Activated CD4-positive, alpha-beta memory T cell treated with anti-CD3 and anti-CD28 coated beads, Interleukin-2, amount 10 ng/mL, durations not matched to agents 7 days and 5 days (primary cell): ENCODE results near the gene SPTBN1. TPM values are rescaled to one million over a fixed set of nuclear protein-coding genes. Genes with fewer than 3 reads are reported as not detected.
"Not testable (repeated sequence)": the region's sequence is repeated elsewhere in the genome, so short reads cannot be mapped to it uniquely, and the experiment has no call there.

Experiments
- CTCF ChIA-PET: fragments of 350-600 bp; sonication (Branson Sonifier 250); formaldehyde crosslinking; loops from one replicate; lab custom pipeline; 2021; ENCODE audit warnings: antibody characterized with exemption, inconsistent platforms; lab: Charles Lee
- POLR2A ChIA-PET: fragments of 350-600 bp; sonication (Branson Sonifier 250); formaldehyde crosslinking; loops from one replicate; lab custom pipeline; 2021; ENCODE audit warnings: antibody characterized with exemption; lab: Charles Lee
- DNase-seq: peaks from one replicate; pipeline ENCODE4 v3.0.0-alpha.2; 2020
- H3K27ac Mint-ChIP-seq: one replicate; pipeline ENCODE4 v1.8.0; 2021; ENCODE audit warnings: mild to moderate bottlenecking, mixed read lengths
- H3K27me3 Mint-ChIP-seq: one replicate; pipeline ENCODE4 v1.8.0; 2021; ENCODE audit warnings: mixed read lengths
- H3K36me3 Mint-ChIP-seq: one replicate; pipeline ENCODE4 v1.8.0; 2021; ENCODE audit warnings: low read depth, mixed read lengths
- H3K4me1 Mint-ChIP-seq: one replicate; pipeline ENCODE4 v1.8.0; 2021; ENCODE audit warnings: mixed read lengths
- H3K4me3 Mint-ChIP-seq: one replicate; pipeline ENCODE4 v1.8.0; 2021; ENCODE audit warnings: mild to moderate bottlenecking, mixed read lengths
- H3K9me3 Mint-ChIP-seq: one replicate; pipeline ENCODE4 v1.8.0; 2021; ENCODE audit warnings: mixed read lengths
- total RNA-seq, 2 experiments: library from RNA; stranded (reverse); gene quantifications; one replicate each; pipeline ENCODE4 v1.2.3, GENCODE V29; 2021

Gene SPTBN1
- total RNA-seq, 2 experiments from 2014 or later = 112 TPM

DNA sequence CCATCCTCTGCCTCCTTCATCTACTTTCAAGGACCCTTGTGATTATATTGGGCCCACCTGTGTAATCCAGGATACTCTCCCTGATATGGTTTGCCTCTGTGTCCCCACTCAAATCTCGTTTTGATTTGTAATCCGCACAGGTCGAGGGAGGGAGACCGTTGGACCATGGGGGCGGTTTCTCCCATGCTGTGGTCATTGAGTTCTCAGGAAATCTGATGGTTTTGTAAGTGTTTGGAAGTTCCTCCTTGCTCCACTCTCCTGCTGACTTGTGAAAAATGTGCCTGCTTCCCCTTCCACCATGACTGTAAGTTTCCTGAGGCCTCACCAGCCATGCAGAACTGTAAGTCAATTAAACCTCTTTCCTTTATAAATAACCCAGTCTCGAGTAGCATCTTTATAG is 225.3 kb downstream of the SPTBN1 start:
- Mint-ChIP-seq H3K4me1 (peaks cover 46% of the 10 kb centered on the region), H3K4me3 (peak overlapping the region; percentile 8), H3K27ac (peak overlapping the region; percentile 60), H3K27me3 (peaks cover 61% of the 10 kb centered on the region), H3K9me3 (no peaks in the 10 kb centered on the region), H3K36me3 (no peaks in the 10 kb centered on the region)
- CTCF ChIA-PET = interaction anchor here (1.4 to 6.5 kb wide), 4 partner anchors 11 to 25 kb away, joined by 4 to 34 read pairs (median 15); no protein-coding TSS in a partner anchor
- POLR2A ChIA-PET = interaction anchor here (0.7 to 1.6 kb wide), 4 partner anchors 8 to 121 kb away, joined by 3 to 4 read pairs (median 4); partner anchors contain the start of gene EML6
- no peak for DNase-seq

DNA sequence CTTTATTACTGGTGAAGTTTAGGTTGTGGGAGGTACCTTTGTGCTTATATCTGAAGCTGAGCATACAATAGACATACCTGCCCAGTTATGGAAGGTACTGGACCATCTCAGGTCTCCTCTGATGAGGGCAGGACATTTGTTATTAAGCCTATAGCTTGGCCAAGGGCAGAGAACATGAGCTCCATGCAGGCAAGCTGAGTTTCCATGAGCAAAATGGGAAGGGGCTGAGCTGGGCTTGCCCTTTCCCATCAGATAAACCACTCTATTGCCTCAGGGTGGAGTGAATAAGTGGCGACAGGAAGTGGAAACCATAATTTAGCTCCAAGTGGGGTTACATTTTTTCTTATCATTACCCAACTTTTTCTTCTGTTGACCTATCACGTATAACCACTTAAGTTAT is 227.5 kb downstream of the SPTBN1 start:
- Mint-ChIP-seq H3K4me3 (no peak overlapping the region), H3K27me3 (peaks cover 54% of the 10 kb centered on the region), H3K36me3 (no peaks in the 10 kb centered on the region), H3K9me3 (no peaks in the 10 kb centered on the region), H3K27ac (no peak overlapping the region), H3K4me1 (peaks cover 54% of the 10 kb centered on the region)
- DNase-seq = no peak
- CTCF ChIA-PET = interaction anchor here (1.2 to 6.5 kb wide), 4 partner anchors 18 to 161 kb away, joined by 3 to 34 read pairs (median 4); no protein-coding TSS in a partner anchor
- POLR2A ChIA-PET = no interaction called here

DNA sequence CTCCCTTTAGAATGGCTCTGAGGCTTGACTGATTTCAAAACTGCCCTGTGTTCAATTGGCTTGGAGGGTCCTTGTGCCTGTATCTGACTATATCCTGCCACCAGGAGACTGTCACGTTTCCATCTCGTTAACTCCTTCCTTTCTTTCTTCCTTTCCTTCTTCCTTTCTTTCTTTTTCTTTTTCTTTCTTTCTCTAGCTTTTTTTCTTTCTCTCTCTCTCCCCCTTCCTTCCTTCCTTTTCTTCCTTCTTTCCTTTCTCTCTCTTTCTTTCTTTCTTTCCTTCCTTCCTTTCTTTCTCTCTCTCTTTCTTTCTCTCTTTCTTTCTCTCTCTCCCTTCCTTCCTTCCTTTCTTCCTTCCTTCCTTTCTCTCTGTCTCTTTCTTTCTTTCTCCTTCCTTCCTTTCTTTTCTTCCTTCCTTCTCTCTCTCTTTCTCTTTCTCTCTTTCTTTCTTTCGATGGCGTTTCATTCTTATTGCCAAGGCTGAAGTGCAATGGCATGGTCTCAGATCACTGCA is 229.2 kb downstream of the SPTBN1 start:
- Mint-ChIP-seq H3K4me3 (no peak overlapping the region), H3K4me1 (peaks cover 49% of the 10 kb centered on the region), H3K27ac (no peak overlapping the region), H3K27me3 (peaks cover 59% of the 10 kb centered on the region), H3K36me3 (no peaks in the 10 kb centered on the region), H3K9me3 (no peaks in the 10 kb centered on the region)
- CTCF ChIA-PET = interaction anchor here (1.1 to 2.3 kb wide), 5 partner anchors 19 to 579 kb away, joined by 3 to 5 read pairs (median 3); no protein-coding TSS in a partner anchor
- POLR2A ChIA-PET = interaction anchor here (1.2 kb wide), 1 partner anchor 127 kb away, joined by 3 read pairs; no protein-coding TSS in a partner anchor
- no peak for DNase-seq

DNA sequence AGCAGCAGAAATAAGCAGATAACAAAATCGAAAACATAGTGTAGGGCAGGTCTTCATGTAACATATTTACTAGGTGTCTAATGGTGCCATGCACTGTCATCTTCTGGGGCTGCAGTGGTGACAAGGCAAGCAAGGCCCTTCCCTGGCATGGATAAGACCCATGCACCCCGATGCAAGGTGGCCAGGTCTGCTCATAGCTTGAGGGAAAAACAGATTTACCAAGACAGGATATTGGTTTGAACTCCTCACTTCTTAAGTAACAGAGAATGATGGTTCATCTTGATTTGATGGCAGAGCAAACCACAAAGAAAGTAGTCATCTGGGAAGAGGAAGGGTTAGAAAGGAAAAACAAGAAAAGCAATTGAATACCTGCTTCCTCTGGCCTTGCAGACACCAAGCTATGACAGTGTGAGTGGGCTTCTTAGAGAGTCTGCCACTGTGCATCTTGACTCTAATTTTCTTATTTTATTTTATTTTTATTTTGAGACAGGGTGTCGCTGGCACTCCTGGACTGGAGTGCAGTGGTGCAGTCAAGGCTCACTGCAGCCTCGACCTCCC is 231.5 kb downstream of the SPTBN1 start:
- peaks cover 32% of the 10 kb centered on the region for H3K4me1 Mint-ChIP-seq
- no peaks in the 10 kb centered on the region for H3K9me3 Mint-ChIP-seq
- ChIA-PET POLR2A (no interaction called here), CTCF (no interaction called here)
- no peak overlapping the region for H3K27ac Mint-ChIP-seq
- H3K27me3 Mint-ChIP-seq = peaks cover 68% of the 10 kb centered on the region
- no peaks in the 10 kb centered on the region for H3K36me3 Mint-ChIP-seq
- no peak overlapping the region for H3K4me3 Mint-ChIP-seq
- DNase-seq = no peak

DNA sequence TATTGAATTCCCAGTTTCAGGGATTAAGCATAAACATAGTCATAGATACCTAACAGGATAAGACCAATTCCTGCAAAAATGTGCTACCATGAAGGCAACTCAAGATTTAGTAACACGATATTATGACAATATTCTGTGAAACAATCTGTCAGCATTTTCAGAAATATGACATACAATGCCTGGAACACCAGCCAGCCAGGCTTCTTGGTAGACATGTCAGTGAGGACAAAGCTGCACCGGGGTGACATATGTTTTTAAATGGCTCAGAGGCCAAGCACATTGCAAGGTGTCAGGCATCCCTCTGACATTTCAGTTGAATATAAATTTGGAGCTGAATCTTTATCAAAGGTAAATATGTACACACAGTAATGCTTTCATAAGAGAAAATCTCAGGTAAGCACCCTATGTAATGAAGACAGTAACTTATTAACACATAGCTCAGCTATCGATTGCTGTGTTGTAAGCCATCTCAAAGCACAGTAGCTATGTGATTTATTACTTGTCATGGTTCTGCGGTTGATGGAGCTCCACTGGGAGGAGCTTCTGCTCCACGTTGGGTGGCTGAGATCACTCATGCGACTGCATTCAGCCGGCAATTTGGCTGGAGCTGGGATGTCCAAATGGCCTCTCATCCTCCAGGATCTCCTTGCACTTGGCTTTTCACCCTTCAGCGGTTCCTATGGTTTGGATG is 235.5 kb downstream of the SPTBN1 start:
- Mint-ChIP-seq H3K27me3 (peaks cover 53% of the 10 kb centered on the region), H3K9me3 (no peaks in the 10 kb centered on the region), H3K27ac (no peak overlapping the region), H3K4me3 (no peak overlapping the region), H3K4me1 (peaks cover 18% of the 10 kb centered on the region), H3K36me3 (no peaks in the 10 kb centered on the region)
- DNase-seq = no peak
- POLR2A ChIA-PET = interaction anchor here (1.1 kb wide), 1 partner anchor 15 kb away, joined by 4 read pairs; no protein-coding TSS in a partner anchor
- CTCF ChIA-PET = interaction anchor here (1.0 to 2.3 kb wide), 5 partner anchors 10 to 165 kb away, joined by 3 to 12 read pairs (median 4); no protein-coding TSS in a partner anchor

DNA sequence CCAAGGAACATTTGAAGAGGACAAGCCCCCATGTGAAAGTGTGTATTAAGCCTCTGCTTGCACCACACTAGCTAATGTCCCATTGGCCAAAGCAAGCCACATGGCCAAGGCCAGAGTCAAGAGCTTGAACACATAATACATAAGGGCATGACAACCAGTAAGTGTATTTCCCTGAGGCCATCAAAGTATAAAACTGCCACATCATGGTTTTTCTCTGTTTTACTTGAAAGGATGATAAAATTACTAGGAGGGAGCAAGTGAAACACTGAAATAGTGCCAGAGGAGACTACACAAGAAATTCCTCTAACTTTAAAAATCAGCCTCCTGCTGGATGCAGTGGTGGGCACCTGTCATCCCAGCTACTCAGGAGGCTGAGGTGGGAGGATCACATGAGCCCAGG is 236.4 kb downstream of the SPTBN1 start:
- Mint-ChIP-seq H3K27ac (no peak overlapping the region), H3K27me3 (peaks cover 52% of the 10 kb centered on the region), H3K4me3 (no peak overlapping the region), H3K9me3 (no peaks in the 10 kb centered on the region), H3K36me3 (no peaks in the 10 kb centered on the region), H3K4me1 (peaks cover 12% of the 10 kb centered on the region)
- DNase-seq = no peak
- POLR2A ChIA-PET = interaction anchor here (1.1 to 1.5 kb wide), 2 partner anchors 12 to 16 kb away, joined by 4 read pairs; no protein-coding TSS in a partner anchor
- CTCF ChIA-PET = interaction anchor here (0.7 to 2.3 kb wide), 5 partner anchors 11 to 239 kb away, joined by 3 to 12 read pairs (median 4); no protein-coding TSS in a partner anchor

- H3K36me3 Mint-ChIP-seq = no peaks in the 10 kb centered on the region
- no peaks in the 10 kb centered on the region for H3K4me1 Mint-ChIP-seq
- H3K27ac Mint-ChIP-seq = no peak overlapping the region
- peaks cover 42% of the 10 kb centered on the region for H3K27me3 Mint-ChIP-seq
- H3K4me3 Mint-ChIP-seq = no peak overlapping the region
- ChIA-PET CTCF (interaction anchor here (1.8 to 4.1 kb wide), 2 partner anchors 9 to 30 kb away, joined by 9 to 18 read pairs; no protein-coding TSS in a partner anchor), POLR2A (no interaction called here)
- no peaks in the 10 kb centered on the region for H3K9me3 Mint-ChIP-seq
- no peak for DNase-seq
Observed at GRCh38 chr2:54695378-54695777, 239.3 kb downstream of the SPTBN1 start.

- no peaks in the 10 kb centered on the region for H3K9me3 Mint-ChIP-seq
- no peak overlapping the region for H3K4me3 Mint-ChIP-seq
- H3K4me1 Mint-ChIP-seq = no peaks in the 10 kb centered on the region
- ChIA-PET POLR2A (no interaction called here), CTCF (no interaction called here)
- H3K27me3 Mint-ChIP-seq = peaks cover 56% of the 10 kb centered on the region
- H3K36me3 Mint-ChIP-seq = no peaks in the 10 kb centered on the region
- H3K27ac Mint-ChIP-seq = no peak overlapping the region
- no peak for DNase-seq
Observed at GRCh38 chr2:54697934-54698333, 241.8 kb downstream of the SPTBN1 start.

DNA sequence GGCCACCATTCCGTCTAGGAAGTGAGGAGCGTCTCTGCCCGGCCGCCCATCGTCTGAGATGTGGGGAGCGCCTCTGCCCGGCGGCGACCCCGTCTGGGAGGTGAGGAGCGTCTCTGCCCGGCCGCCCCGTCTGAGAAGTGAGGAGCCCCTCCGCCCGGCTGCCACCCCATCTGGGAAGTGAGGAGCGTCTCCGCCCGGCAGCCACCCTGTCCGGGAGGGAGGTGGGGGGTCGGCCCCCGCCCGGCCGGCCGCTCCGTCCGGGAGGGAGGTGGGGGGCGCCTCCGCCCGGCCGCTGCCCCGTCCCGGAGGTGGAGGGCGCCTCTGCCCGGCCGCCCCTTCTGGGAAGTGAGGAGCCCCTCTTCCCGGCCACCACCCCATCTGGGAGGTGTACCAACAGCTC is 242.8 kb downstream of the SPTBN1 start:
- H3K36me3 Mint-ChIP-seq, POLR2A ChIA-PET, H3K9me3 Mint-ChIP-seq, H3K27ac Mint-ChIP-seq, CTCF ChIA-PET, H3K4me1 Mint-ChIP-seq, H3K4me3 Mint-ChIP-seq, DNase-seq: not testable (repeated sequence)
- H3K27me3 Mint-ChIP-seq = peaks cover 51% of the 10 kb centered on the region

DNA sequence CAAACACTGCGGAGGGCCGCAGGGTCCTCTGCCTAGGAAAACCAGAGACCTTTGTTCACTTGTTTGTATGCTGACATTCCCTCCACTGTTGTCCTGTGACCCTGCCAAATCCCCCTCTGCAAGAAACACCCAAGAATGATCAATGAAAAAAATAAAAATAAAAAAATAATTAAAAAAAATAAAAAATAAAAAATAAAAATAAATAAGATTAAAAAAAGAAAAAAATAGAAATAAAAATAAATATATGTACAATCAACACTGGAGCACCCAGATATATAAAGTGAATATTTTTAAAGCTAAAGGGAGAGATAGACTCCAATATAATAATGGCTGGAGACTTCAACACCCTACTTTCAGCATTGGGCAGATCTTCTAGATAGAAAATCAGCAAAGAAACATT is 243.5 kb downstream of the SPTBN1 start:
- Mint-ChIP-seq H3K27me3 (peaks cover 51% of the 10 kb centered on the region), H3K36me3 (no peaks in the 10 kb centered on the region), H3K4me3 (no peak overlapping the region), H3K4me1 (no peaks in the 10 kb centered on the region), H3K9me3 (no peaks in the 10 kb centered on the region), H3K27ac (no peak overlapping the region)
- DNase-seq = no peak
- CTCF ChIA-PET = no interaction called here
- POLR2A ChIA-PET = no interaction called here

DNA sequence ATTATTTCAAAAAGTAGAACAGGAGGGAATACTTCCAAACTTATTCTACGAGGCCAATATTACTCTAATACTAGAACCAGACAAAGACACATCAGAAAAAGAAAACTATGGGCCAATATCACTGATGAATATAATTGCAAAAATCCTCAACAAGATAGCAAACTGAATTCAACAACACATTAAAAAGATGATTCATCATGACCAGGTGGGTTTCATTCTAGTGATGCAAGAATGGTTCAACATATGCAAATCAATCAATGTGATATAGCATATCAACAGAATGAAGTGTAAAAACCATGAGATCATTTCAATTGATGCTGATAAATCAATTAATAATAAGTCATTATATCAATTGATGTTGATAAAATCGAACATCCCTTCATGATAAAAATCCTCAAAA is 244.9 kb downstream of the SPTBN1 start:
- ChIA-PET CTCF (interaction anchor here (4.9 kb wide), 1 partner anchor 176 kb away, joined by 117 read pairs; no protein-coding TSS in a partner anchor), POLR2A (no interaction called here)
- Mint-ChIP-seq H3K36me3 (no peaks in the 10 kb centered on the region), H3K27me3 (peaks cover 46% of the 10 kb centered on the region), H3K27ac (no peak overlapping the region), H3K4me3 (no peak overlapping the region), H3K4me1 (no peaks in the 10 kb centered on the region), H3K9me3 (no peaks in the 10 kb centered on the region)
- DNase-seq = no peak

DNA sequence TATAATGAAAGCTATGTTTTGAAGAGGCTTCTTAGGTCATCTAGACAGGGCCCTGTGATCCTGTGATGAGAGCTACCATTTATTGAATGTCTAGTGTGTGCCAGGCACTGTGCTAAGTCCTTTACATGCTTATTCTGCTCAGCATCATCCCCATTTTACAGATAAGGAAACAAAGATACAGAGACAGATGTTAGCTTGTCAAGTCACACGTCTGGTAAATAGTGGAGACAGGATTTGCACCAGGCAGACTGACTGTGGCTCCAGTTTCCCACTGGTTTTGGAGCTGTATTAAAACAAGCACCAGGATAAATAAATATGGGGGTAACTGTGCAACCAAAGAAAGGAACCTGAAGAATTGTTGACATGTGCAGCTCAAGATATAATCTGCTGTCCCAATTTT is 248.1 kb downstream of the SPTBN1 start:
- Mint-ChIP-seq H3K27me3 (peaks cover 52% of the 10 kb centered on the region), H3K4me1 (peaks cover 7% of the 10 kb centered on the region), H3K4me3 (no peak overlapping the region), H3K27ac (no peak overlapping the region), H3K36me3 (no peaks in the 10 kb centered on the region), H3K9me3 (no peaks in the 10 kb centered on the region)
- DNase-seq = no peak
- CTCF ChIA-PET = interaction anchor here (0.7 to 4.9 kb wide), 34 partner anchors 9 to 600 kb away, joined by 3 to 117 read pairs (median 4); partner anchors contain the start of gene EML6
- POLR2A ChIA-PET = interaction anchor here (0.7 to 1.7 kb wide), 5 partner anchors 11 to 145 kb away, joined by 3 to 6 read pairs (median 4); no protein-coding TSS in a partner anchor
